ENCODE data around the gene MRPL54.

GRCh38 chr19:3736106-3736724 is 26.3 kb upstream of the MRPL54 start:
- TF ChIP-seq CTCF (IDR thresholded peaks at IDR 0.05) (no peak), POLR2A (IDR thresholded peaks at IDR 0.05) (no peak)
